Liver (tissue), 3 donors: ENCODE measurements around the gene AGAP2.

Source experiments
- GABPA ChIP-seq, 2 donors: IDR thresholded peaks in 1 of 2; conservative IDR thresholded peaks in 1 of 2; 2 replicates each; pipeline ENCODE4 v1.6.1; 2016; ENCODE audit warnings: antibody characterized with exemption in 2 of 2, mild to moderate bottlenecking in 1 of 2, moderate library complexity in 1 of 2
- HNF4A ChIP-seq, 2 donors: conservative IDR thresholded peaks; 2 replicates each; pipeline ENCODE4 v1.6.1; 2016; ENCODE audit warnings: antibody characterized with exemption in 2 of 2, mild to moderate bottlenecking in 2 of 2
- JUND ChIP-seq, 2 donors: IDR thresholded peaks; 2 replicates each; pipeline ENCODE4 v1.6.1; 2016; ENCODE audit warnings: antibody characterized with exemption in 2 of 2
- YY1 ChIP-seq: IDR thresholded peaks from 2 replicates; pipeline ENCODE4 v1.6.1; 2016; ENCODE audit warnings: antibody characterized with exemption, mild to moderate bottlenecking
- TF ChIP-seq, protein P1 (sequence below): fragments of 150-350 bp; IDR thresholded peaks from 2 replicates; pipeline ENCODE4 v1.5.1; 2017; ENCODE audit warnings: improper control_type of control experiment, low read depth, low read length; ENCODE audit not compliant: missing input control
- TF ChIP-seq, protein P2 (sequence below): IDR thresholded peaks from 2 replicates; pipeline ENCODE4 v1.6.1; 2016; ENCODE audit warnings: antibody characterized with exemption
- TF ChIP-seq, protein P3 (sequence below): IDR thresholded peaks from 2 replicates; pipeline ENCODE4 v1.6.1; 2016; ENCODE audit warnings: antibody characterized with exemption, mild to moderate bottlenecking
- donor health status: healthy.
- donor health status: healthy.

DNA sequence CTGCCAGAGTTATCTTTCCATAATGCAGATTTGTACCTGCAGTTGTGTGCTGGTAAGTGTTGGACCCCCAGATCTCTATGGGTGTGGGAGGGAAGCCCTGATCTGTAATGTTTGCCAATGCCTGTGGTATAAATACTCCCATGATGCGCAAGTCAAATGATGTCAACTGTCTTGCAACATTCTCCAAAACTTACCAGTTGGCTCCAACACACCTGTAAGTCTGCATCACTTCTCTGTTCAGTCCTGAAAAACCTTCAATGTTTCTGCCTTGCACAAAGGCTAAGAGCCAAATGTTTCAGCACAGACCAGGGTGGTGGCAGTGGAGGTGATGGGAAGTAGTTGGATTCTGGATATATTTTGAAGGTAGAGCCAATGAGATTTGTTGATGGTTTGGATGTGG lies 41.5 kb downstream of the AGAP2 start:
- TF ChIP-seq GABPA (IDR thresholded peaks at IDR 0.05 in 1 of 2, conservative IDR thresholded peaks at IDR 0.05 in 1 of 2): no peak
- TF ChIP-seq, protein P1, sequence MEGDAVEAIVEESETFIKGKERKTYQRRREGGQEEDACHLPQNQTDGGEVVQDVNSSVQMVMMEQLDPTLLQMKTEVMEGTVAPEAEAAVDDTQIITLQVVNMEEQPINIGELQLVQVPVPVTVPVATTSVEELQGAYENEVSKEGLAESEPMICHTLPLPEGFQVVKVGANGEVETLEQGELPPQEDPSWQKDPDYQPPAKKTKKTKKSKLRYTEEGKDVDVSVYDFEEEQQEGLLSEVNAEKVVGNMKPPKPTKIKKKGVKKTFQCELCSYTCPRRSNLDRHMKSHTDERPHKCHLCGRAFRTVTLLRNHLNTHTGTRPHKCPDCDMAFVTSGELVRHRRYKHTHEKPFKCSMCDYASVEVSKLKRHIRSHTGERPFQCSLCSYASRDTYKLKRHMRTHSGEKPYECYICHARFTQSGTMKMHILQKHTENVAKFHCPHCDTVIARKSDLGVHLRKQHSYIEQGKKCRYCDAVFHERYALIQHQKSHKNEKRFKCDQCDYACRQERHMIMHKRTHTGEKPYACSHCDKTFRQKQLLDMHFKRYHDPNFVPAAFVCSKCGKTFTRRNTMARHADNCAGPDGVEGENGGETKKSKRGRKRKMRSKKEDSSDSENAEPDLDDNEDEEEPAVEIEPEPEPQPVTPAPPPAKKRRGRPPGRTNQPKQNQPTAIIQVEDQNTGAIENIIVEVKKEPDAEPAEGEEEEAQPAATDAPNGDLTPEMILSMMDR: no peak
- no peak for TF ChIP-seq HNF4A (conservative IDR thresholded peaks at IDR 0.05)
- TF ChIP-seq JUND (IDR thresholded peaks at IDR 0.05): no peak
- TF ChIP-seq YY1: no peak
- TF ChIP-seq, protein P2, sequence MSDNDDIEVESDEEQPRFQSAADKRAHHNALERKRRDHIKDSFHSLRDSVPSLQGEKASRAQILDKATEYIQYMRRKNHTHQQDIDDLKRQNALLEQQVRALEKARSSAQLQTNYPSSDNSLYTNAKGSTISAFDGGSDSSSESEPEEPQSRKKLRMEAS: no peak
- TF ChIP-seq, protein P3, sequence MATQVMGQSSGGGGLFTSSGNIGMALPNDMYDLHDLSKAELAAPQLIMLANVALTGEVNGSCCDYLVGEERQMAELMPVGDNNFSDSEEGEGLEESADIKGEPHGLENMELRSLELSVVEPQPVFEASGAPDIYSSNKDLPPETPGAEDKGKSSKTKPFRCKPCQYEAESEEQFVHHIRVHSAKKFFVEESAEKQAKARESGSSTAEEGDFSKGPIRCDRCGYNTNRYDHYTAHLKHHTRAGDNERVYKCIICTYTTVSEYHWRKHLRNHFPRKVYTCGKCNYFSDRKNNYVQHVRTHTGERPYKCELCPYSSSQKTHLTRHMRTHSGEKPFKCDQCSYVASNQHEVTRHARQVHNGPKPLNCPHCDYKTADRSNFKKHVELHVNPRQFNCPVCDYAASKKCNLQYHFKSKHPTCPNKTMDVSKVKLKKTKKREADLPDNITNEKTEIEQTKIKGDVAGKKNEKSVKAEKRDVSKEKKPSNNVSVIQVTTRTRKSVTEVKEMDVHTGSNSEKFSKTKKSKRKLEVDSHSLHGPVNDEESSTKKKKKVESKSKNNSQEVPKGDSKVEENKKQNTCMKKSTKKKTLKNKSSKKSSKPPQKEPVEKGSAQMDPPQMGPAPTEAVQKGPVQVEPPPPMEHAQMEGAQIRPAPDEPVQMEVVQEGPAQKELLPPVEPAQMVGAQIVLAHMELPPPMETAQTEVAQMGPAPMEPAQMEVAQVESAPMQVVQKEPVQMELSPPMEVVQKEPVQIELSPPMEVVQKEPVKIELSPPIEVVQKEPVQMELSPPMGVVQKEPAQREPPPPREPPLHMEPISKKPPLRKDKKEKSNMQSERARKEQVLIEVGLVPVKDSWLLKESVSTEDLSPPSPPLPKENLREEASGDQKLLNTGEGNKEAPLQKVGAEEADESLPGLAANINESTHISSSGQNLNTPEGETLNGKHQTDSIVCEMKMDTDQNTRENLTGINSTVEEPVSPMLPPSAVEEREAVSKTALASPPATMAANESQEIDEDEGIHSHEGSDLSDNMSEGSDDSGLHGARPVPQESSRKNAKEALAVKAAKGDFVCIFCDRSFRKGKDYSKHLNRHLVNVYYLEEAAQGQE: no peak
